Central memory CD4-positive, alpha-beta T cell (primary cell): ENCODE results near the gene KRT17.
"Not testable (repeated sequence)": the region's sequence is repeated elsewhere in the genome, so short reads cannot be mapped to it uniquely, and the experiment has no call there.

Source experiments
- DNase-seq: peaks from one replicate; pipeline ENCODE4 v3.0.0; 2022

KRT17 gene

GRCh38 chr17:41653892-41654677 is 29.7 kb upstream of the KRT17 start:
- DNase-seq, result no peak

GRCh38 chr17:41653421-41653820 is 29.0 kb upstream of the KRT17 start:
- no peak for DNase-seq

- DNase-seq, result no peak
Measured at GRCh38 chr17:41652461-41652970, 28.1 kb upstream of the KRT17 start.

- no peak for DNase-seq
Measured at GRCh38 chr17:41651625-41652460, 27.5 kb upstream of the KRT17 start.

GRCh38 chr17:41650794-41651624 is 26.6 kb upstream of the KRT17 start:
- no peak for DNase-seq

GRCh38 chr17:41649923-41650519 is 25.6 kb upstream of the KRT17 start:
- no peak for DNase-seq

- peak; percentile 75 for DNase-seq
Measured at GRCh38 chr17:41648411-41649195, 24.2 kb upstream of the KRT17 start.

GRCh38 chr17:41647940-41648410 is 23.6 kb upstream of the KRT17 start:
- peak; percentile 73 for DNase-seq

GRCh38 chr17:41647038-41647813 is 22.9 kb upstream of the KRT17 start:
- DNase-seq, result no peak

- no peak for DNase-seq
Measured at GRCh38 chr17:41642252-41643156, 18.1 kb upstream of the KRT17 start.

GRCh38 chr17:41640596-41640995 is 16.2 kb upstream of the KRT17 start:
- DNase-seq, result not testable (repeated sequence)

- DNase-seq, result no peak
Measured at GRCh38 chr17:41639492-41640473, 15.4 kb upstream of the KRT17 start.

GRCh38 chr17:41638941-41639340 is 14.6 kb upstream of the KRT17 start:
- no peak for DNase-seq

- DNase-seq, result no peak
Measured at GRCh38 chr17:41638194-41638593, 13.8 kb upstream of the KRT17 start.

GRCh38 chr17:41636652-41637051 is 12.3 kb upstream of the KRT17 start:
- no peak for DNase-seq

GRCh38 chr17:41635121-41636097 is 11.0 kb upstream of the KRT17 start:
- DNase-seq, result no peak

- DNase-seq, result no peak
Measured at GRCh38 chr17:41634639-41635038, 10.3 kb upstream of the KRT17 start.
